Skin epidermis (tissue), 12 donors: Measurements from ENCODE around the gene MICAL2.
A peak's percentile ranks its signal among the peaks of the same experiment; 100 is the strongest.

Source experiments
- H3K27ac ChIP-seq, 21 experiments: fragments of 200-600 bp; sonication (generic) in 11 of 21; one replicate each; pipeline ENCODE4 v1.5.0; 2020; ENCODE audit warnings: mild to moderate bottlenecking in 3 of 21, inconsistent platforms in 2 of 21, moderate library complexity in 2 of 21
- H3K4me3 ChIP-seq, 7 experiments: fragments of 200-600 bp; sonication (generic) in 2 of 7; one replicate each; pipeline ENCODE4 v1.5.0; 2020; ENCODE audit warnings: inconsistent platforms in 2 of 7, mild to moderate bottlenecking in 2 of 7, moderate library complexity in 1 of 7

Gene MICAL2

GRCh38 chr11:12192794-12193514, 82.6 kb downstream of the MICAL2 start:
- Histone ChIP-seq H3K4me3 (no peak overlapping the region), H3K27ac (no peak overlapping the region)

- Histone ChIP-seq H3K27ac (no peak overlapping the region), H3K4me3 (no peak overlapping the region)
Measured at GRCh38 chr11:12193515-12194336, 83.3 kb downstream of the MICAL2 start.

DNA sequence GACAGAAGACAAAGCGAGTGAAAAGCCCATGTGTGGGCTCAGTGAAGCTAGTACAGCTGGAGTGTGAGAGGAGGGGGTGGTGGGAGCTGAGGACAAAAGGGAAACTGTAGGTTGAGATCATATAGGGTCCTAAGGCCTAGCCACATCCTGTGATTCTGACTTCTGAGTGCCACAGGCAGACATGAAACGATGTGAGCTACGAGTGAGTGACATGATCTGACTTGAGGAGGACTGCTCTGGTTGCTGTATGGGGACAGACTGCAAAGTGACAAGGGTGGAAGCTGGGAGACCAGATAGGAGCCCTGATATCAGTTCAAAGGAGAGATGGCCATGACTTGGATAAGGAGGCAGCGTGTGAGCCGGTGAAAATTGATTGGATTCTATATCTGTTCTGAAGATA, 85.4 kb downstream of the MICAL2 start:
- H3K4me3 ChIP-seq = peak overlapping the region in 1 of 7 experiments; percentile 16
- peak overlapping the region in 12 of 21 experiments; percentile 45 to 93 (median 68) for H3K27ac ChIP-seq

GRCh38 chr11:12196308-12196707, 85.9 kb downstream of the MICAL2 start:
- Histone ChIP-seq H3K27ac (peak overlapping the region in 12 of 21 experiments; percentile 51 to 93 (median 68)), H3K4me3 (peak overlapping the region in 4 of 7 experiments; percentile 4 to 27 (median 14))

GRCh38 chr11:12196872-12197271, 86.5 kb downstream of the MICAL2 start:
- peak overlapping the region in 12 of 21 experiments; percentile 51 to 93 (median 68) for H3K27ac ChIP-seq
- H3K4me3 ChIP-seq = peak overlapping the region in 4 of 7 experiments; percentile 4 to 27 (median 14)

- Histone ChIP-seq H3K4me3 (peak overlapping the region in 1 of 7 experiments; percentile 27), H3K27ac (peak overlapping the region in 9 of 21 experiments; percentile 9 to 93 (median 66))
Measured at GRCh38 chr11:12198251-12199222, 88.1 kb downstream of the MICAL2 start.

DNA sequence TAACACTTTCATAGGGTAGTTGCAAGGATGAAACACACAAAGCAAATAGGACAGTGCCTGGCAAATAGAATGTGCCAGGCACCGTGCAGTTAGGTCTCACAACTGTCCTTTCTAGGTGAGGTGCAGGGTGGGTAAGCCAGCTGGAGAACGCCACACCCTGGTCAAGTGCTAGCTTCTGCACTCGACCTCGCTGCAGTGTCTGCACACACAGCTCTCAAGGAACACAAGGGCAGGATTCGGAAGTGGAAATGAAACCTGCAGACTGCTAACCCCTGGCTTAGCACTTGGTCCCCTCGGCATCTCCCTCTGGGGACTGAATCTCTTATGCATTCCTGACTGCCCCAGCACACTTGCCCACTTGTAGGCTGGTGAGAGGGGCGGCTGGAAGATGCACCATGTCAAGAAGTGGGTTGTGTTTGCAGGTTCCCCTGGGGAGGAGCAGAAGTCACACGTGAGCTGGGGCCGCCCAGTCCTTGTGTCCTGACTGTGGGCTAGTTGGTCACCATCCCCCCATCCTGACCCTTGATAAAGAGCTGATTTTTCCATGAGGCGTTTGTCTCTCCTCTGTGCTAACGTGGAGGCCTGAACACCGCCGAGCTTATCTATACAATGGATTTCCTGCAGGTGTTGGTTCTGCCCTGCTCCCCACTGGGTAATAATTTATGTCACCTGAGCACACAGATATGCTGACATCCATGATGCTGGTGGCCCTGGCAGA, 89.0 kb downstream of the MICAL2 start:
- Histone ChIP-seq H3K27ac (peak overlapping the region in 15 of 21 experiments; percentile 0 to 93 (median 45)), H3K4me3 (no peak overlapping the region)

DNA sequence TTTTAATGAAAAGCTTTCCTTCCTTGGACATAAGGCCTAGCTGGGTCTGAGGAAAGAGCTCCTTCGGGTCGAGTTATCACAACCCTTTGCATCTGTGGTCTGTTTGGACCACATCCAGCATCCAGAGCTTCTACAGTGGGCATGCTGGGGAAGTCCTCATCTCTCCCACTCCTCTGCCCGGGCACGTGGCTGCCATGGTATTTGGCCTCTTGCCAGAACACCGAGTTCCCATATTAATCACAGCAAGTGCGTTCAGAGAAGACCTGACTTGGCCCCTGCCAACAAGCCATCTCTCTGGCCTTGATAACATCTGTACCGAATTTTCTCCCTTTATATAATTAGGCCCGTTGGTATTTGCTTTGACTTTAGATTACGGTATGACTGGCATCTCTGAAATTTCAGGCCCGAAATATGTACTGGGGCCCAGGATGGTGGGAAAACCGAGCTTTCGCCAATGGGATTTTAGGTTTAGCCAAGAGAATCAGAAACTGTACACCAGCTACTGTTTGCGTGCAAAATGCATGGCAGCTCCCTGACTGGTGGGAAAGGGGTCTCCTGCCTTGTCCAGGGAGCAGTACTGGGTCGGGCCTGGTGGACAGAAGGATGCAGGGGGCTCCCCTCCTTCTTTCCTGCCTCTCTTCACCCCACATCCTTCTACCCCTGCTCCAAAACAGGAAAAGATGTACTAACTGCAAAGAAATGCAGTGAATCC, 90.0 kb downstream of the MICAL2 start:
- no peak overlapping the region for H3K4me3 ChIP-seq
- H3K27ac ChIP-seq = peak overlapping the region in 18 of 21 experiments; percentile 9 to 93 (median 56)

DNA sequence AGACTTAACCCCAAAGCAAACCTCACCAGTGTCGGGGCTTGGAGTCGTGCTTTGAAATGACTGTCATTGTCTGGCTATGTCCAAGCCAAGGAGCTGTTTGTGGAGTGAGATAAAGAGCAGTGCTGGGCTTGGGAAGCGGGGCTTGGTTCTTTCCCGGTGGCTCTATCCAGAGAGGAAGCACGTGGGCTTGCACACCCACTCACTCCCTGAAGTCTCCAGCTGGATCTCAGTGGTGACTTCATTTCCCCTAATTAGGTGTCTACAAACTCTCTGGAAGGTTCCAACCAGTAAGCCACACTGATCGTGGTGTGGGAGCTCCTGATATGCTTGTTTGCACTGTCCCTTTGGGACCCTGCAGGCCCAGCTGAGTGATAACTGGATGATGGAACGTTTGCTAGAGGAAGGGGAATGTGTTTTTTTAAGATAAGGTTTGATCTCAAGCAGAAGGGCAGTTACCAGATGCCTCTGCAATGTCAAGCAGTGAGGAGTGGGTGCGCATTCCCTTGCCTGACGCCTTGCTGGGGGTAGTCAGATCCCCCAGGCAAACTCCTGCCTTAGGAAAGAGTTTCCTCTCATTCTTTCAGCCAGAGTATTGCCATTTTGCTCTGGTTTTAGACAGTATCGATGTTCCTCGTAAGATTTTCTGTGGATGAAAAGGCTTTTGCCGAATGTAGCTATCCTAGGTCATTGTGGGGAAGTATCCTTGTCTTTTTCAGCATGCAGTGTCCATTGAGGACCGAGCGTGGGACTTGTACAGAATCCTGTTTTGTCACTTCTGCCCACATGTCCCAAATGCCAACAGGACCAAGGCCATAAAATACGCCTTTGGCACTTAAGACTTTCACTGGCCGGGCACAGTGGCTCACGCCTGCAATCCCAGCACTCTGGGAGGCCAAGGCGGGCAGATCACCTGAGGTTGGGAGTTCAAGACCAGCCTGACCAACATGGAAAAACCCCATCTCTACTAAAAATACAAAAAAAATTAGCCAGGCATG, 90.9 kb downstream of the MICAL2 start:
- Histone ChIP-seq H3K27ac (peak overlapping the region in 18 of 21 experiments; percentile 22 to 93 (median 56)), H3K4me3 (no peak overlapping the region)

GRCh38 chr11:12202661-12203310, 92.4 kb downstream of the MICAL2 start:
- Histone ChIP-seq H3K4me3 (no peak overlapping the region), H3K27ac (no peak overlapping the region)

DNA sequence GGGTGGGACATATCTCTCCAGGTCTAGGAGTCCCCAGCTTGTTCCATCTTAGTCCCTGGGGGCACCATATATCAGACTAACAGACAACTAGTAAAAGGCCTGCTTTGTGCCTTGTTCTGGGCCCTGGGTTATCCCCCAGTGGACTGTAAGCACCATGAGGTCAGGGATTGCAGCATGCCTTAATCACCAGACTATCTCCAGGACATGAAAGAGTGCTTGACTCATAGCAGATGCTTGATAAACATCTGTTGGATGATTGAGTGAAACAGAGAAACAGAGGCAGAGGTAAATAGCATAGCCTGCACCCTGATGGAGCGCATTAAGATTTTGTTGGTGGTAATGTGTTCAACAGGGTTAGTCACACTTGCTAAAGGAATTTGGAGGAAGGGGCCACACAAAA, 94.1 kb downstream of the MICAL2 start:
- Histone ChIP-seq H3K4me3 (no peak overlapping the region), H3K27ac (peak overlapping the region in 1 of 21 experiments; percentile 32)

- Histone ChIP-seq H3K4me3 (no peak overlapping the region), H3K27ac (peak overlapping the region in 1 of 21 experiments; percentile 67)
Measured at GRCh38 chr11:12205330-12205729, 94.9 kb downstream of the MICAL2 start.

DNA sequence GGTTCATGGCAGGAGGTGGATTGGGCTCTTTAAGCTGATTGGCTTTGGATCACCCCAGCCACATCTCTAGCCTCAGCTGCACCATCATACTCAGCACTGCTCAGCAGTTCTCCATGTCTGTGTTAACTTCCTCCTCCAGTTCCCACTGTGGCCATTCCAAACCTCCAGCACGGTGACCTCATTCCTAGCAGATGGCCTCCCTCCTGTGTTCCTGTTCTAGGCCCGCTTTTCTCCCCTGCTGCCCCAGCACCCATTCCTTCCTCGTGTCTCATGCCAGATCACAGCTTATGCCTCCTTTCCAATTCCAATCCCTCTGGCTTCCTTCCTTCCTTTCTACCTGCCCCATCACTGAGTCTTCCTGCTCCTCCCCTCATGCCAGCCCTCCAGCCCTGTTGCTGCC, 96.1 kb downstream of the MICAL2 start:
- Histone ChIP-seq H3K4me3 (no peak overlapping the region), H3K27ac (peak overlapping the region in 4 of 21 experiments; percentile 42 to 67 (median 54))

DNA sequence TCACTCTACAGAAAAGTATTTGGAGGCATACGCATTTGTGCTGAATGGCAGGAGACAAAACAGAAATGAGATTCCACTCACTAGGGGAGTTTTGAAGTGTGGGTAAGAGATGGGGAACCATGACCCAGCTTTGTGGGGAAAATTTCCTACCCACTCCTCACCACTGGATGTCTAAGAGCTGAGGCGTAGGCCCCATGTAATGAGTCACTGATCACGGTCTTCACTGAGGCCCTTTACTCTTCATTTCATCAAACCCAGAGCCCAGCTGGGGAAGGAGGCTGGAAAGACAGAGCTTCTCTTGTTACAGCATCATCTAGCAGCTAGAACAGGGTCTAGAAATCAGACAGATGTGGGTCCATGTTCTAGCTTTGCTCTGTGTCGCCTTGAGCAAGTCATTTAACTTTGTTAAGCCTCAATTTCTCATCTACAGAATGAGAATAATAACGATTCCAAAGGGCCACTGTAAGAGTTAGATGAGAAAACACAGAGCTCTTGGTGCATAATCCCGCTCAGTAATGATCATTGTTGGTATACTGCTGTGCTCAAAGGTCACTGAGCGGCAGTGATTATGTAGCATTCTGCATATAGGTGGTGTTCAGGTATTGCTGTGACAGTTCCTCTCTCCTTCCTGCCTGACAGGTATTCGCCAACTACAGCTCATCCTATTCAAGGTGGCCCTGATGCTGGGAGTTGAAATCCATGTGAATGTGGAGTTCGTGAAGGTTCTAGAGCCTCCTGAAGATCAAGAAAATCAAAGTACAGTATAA, 97.2 kb downstream of the MICAL2 start:
- peak overlapping the region in 4 of 21 experiments; percentile 7 to 60 (median 46) for H3K27ac ChIP-seq

DNA sequence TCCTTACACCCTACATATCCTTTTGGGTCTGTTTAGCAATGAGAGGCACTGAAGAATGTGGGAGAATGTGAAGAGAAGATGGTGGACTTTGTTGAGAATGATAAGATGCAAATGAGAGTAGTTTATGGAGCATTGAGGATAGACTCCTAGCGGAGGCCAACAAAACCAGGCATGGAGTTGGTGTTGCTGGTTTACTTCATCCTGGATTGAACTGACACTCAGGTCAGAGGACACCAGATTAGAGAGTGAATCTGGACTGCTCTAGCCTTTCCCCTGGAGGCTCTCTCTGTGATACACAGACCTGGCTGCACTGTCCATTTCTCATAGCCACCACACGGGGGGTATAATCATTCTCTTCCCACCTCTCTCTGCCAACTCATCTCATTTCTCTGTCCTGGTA, 98.7 kb downstream of the MICAL2 start:
- Histone ChIP-seq H3K27ac (no peak overlapping the region), H3K4me3 (no peak overlapping the region)

More for the DNA sequence above, 97.2 kb downstream of the MICAL2 start:
- H3K4me3 ChIP-seq = no peak overlapping the region

- Histone ChIP-seq H3K27ac (no peak overlapping the region), H3K4me3 (no peak overlapping the region)
Measured at GRCh38 chr11:12210200-12210599, 99.8 kb downstream of the MICAL2 start.
